ENCODE data around the gene EVI5.

The EVI5 gene

GRCh38 chr1:92713939-92714338 lies 71.0 kb downstream of the EVI5 start:
- Histone ChIP-seq H3K27ac (ENCODE audit: low read length) (no peak overlapping the region), H3K79me2 (ENCODE audit: low read length) (no peaks in the 10 kb centered on the region), H3K27me3 (ENCODE audit: low read depth, low read length) (no peaks in the 10 kb centered on the region), H4K20me1 (ENCODE audit: insufficient read depth, low read length) (no peaks in the 10 kb centered on the region), H3K4me2 (ENCODE audit: low read length) (no peak overlapping the region), H3K9me3 (ENCODE audit: insufficient read depth, low read length) (no peaks in the 10 kb centered on the region), H3K4me1 (ENCODE audit: low read length) (no peaks in the 10 kb centered on the region), H3K36me3 (replicated peaks; ENCODE audit: low read depth, low read length) (no peaks in the 10 kb centered on the region), H2AFZ (ENCODE audit: low read depth, low read length) (no peak overlapping the region), H3K4me3 (ENCODE audit: low read length) (no peak overlapping the region), H3K9ac (ENCODE audit: low read length) (no peak overlapping the region)
- TF ChIP-seq CTCF (IDR thresholded peaks at IDR 0.05; ENCODE audit: low read depth, low read length): no peak
- no peak for TF ChIP-seq EZH2phosphoT487 (IDR thresholded peaks at IDR 0.05; ENCODE audit: low read depth)

GRCh38 chr1:92711473-92712165 lies 73.3 kb downstream of the EVI5 start:
- no peak overlapping the region for H3K27ac ChIP-seq (ENCODE audit: low read length)
- H3K4me1 ChIP-seq (ENCODE audit: low read length): no peaks in the 10 kb centered on the region
- H3K9ac ChIP-seq (ENCODE audit: low read length): no peak overlapping the region
- H3K79me2 ChIP-seq (ENCODE audit: low read length): no peaks in the 10 kb centered on the region
- no peaks in the 10 kb centered on the region for H4K20me1 ChIP-seq (ENCODE audit: insufficient read depth, low read length)
- no peaks in the 10 kb centered on the region for H3K27me3 ChIP-seq (ENCODE audit: low read depth, low read length)
- H3K9me3 ChIP-seq (ENCODE audit: insufficient read depth, low read length): no peaks in the 10 kb centered on the region
- TF ChIP-seq EZH2phosphoT487 (IDR thresholded peaks at IDR 0.05; ENCODE audit: low read depth) (no peak), CTCF (IDR thresholded peaks at IDR 0.05; ENCODE audit: low read depth, low read length) (no peak)
- H3K4me3 ChIP-seq (ENCODE audit: low read length): no peak overlapping the region
- no peaks in the 10 kb centered on the region for H3K36me3 ChIP-seq (replicated peaks; ENCODE audit: low read depth, low read length)
- no peak overlapping the region for H3K4me2 ChIP-seq (ENCODE audit: low read length)
- H2AFZ ChIP-seq (ENCODE audit: low read depth, low read length): no peak overlapping the region

- H3K9ac ChIP-seq (ENCODE audit: low read length): no peak overlapping the region
- no peak overlapping the region for H3K27ac ChIP-seq (ENCODE audit: low read length)
- H4K20me1 ChIP-seq (ENCODE audit: insufficient read depth, low read length): no peaks in the 10 kb centered on the region
- no peaks in the 10 kb centered on the region for H3K79me2 ChIP-seq (ENCODE audit: low read length)
- no peak overlapping the region for H3K4me2 ChIP-seq (ENCODE audit: low read length)
- H3K27me3 ChIP-seq (ENCODE audit: low read depth, low read length): no peaks in the 10 kb centered on the region
- H3K4me1 ChIP-seq (ENCODE audit: low read length): no peaks in the 10 kb centered on the region
- H2AFZ ChIP-seq (ENCODE audit: low read depth, low read length): no peak overlapping the region
- TF ChIP-seq CTCF (IDR thresholded peaks at IDR 0.05; ENCODE audit: low read depth, low read length): no peak
- no peak for TF ChIP-seq EZH2phosphoT487 (IDR thresholded peaks at IDR 0.05; ENCODE audit: low read depth)
- H3K9me3 ChIP-seq (ENCODE audit: insufficient read depth, low read length): no peaks in the 10 kb centered on the region
- H3K36me3 ChIP-seq (replicated peaks; ENCODE audit: low read depth, low read length): no peaks in the 10 kb centered on the region
- H3K4me3 ChIP-seq (ENCODE audit: low read length): no peak overlapping the region
Observed at GRCh38 chr1:92709738-92710137, 75.2 kb downstream of the EVI5 start.

GRCh38 chr1:92708368-92708950 lies 76.4 kb downstream of the EVI5 start:
- Histone ChIP-seq H3K9me3 (ENCODE audit: insufficient read depth, low read length) (no peaks in the 10 kb centered on the region), H3K79me2 (ENCODE audit: low read length) (no peaks in the 10 kb centered on the region), H3K9ac (ENCODE audit: low read length) (no peak overlapping the region), H2AFZ (ENCODE audit: low read depth, low read length) (no peak overlapping the region), H3K36me3 (replicated peaks; ENCODE audit: low read depth, low read length) (no peaks in the 10 kb centered on the region), H3K4me1 (ENCODE audit: low read length) (no peaks in the 10 kb centered on the region), H3K4me3 (ENCODE audit: low read length) (no peak overlapping the region), H3K4me2 (ENCODE audit: low read length) (no peak overlapping the region), H4K20me1 (ENCODE audit: insufficient read depth, low read length) (no peaks in the 10 kb centered on the region), H3K27me3 (ENCODE audit: low read depth, low read length) (no peaks in the 10 kb centered on the region), H3K27ac (ENCODE audit: low read length) (no peak overlapping the region)
- TF ChIP-seq EZH2phosphoT487 (IDR thresholded peaks at IDR 0.05; ENCODE audit: low read depth) (no peak), CTCF (IDR thresholded peaks at IDR 0.05; ENCODE audit: low read depth, low read length) (no peak)

All from OCI-LY3 (cell line).